IMR-90 (cell line): ENCODE measurements around the gene TAOK1. TPM values are rescaled to one million over a fixed set of nuclear protein-coding genes. Genes with fewer than 3 reads are reported as not detected.

Experiments
- ATAC-seq: fragments of 200-7000 bp; cut with Tn5 transposase; 2 replicates; pipeline ENCODE4 v1.9.1; 2020; ENCODE audit warnings: low read depth, mild to moderate bottlenecking, moderate library complexity
- BruUV-seq: library from RNA; stranded (reverse); fragments of 400-500 nt; replicated peaks from 2 replicates; lab custom pipeline; 2021; lab: Mats Ljungman, UMichigan
- CTCF ChIA-PET: fragments of 300-600 bp; formaldehyde crosslinking; extraction: SDS; loops from one replicate; lab custom pipeline; 2021; ENCODE audit warnings: antibody characterized with exemption; lab: Yijun Ruan, JAX
- POLR2A ChIA-PET: fragments of 300-600 bp; sonication (Branson Sonifier 250); formaldehyde crosslinking; loops from one replicate; lab custom pipeline; 2022; ENCODE audit warnings: antibody characterized with exemption; ENCODE audit not compliant: unreplicated experiment; lab: Charles Lee
- DNase-seq: peaks from one replicate; pipeline ENCODE4 v3.0.0; 2013
- H2AFZ ChIP-seq: replicated peaks from 2 replicates; pipeline ENCODE3; 2013; ENCODE audit warnings: low read length, mild to moderate bottlenecking; ENCODE audit not compliant: poor library complexity
- H2AK5ac ChIP-seq: 2 replicates; pipeline ENCODE4 v1.6.1; 2013; ENCODE audit warnings: low read depth, low read length, inconsistent platforms
- H2AK9ac ChIP-seq: replicated peaks from 2 replicates; pipeline ENCODE3; 2013; ENCODE audit warnings: mild to moderate bottlenecking, low read depth, low read length, moderate library complexity; ENCODE audit not compliant: poor library complexity
- H2BK120ac ChIP-seq: 2 replicates; pipeline ENCODE4 v1.6.1; 2013; ENCODE audit warnings: low read depth, low read length, inconsistent platforms
- H2BK15ac ChIP-seq: 3 replicates; pipeline ENCODE4 v1.6.1; 2013; ENCODE audit warnings: low read depth, low read length, inconsistent platforms
- H2BK20ac ChIP-seq: 2 replicates; pipeline ENCODE4 v1.6.1; 2013; ENCODE audit warnings: low read depth, mild to moderate bottlenecking, inconsistent platforms, low read length, moderate library complexity
- H2BK5ac ChIP-seq: 2 replicates; pipeline ENCODE4 v1.6.1; 2013; ENCODE audit warnings: mild to moderate bottlenecking, low read depth, low read length, inconsistent platforms; ENCODE audit not compliant: poor library complexity, severe bottlenecking
- H3K14ac ChIP-seq: replicated peaks from 2 replicates; pipeline ENCODE4 v1.6.1; 2013; ENCODE audit warnings: low read depth, low read length, inconsistent platforms
- H3K18ac ChIP-seq: 2 replicates; pipeline ENCODE4 v1.6.1; 2013; ENCODE audit warnings: low read depth, low read length, control low read depth
- H3K23ac ChIP-seq: 2 replicates; pipeline ENCODE4 v1.6.1; 2013; ENCODE audit warnings: low read depth, low read length, inconsistent platforms
- H3K27ac ChIP-seq: 2 replicates; pipeline ENCODE4 v1.5.1; 2013; ENCODE audit warnings: mild to moderate bottlenecking, control low read depth, low read length; ENCODE audit not compliant: insufficient read depth
- H3K27me3 ChIP-seq: 2 replicates; pipeline ENCODE4 v1.6.1; 2013; ENCODE audit warnings: low read length; ENCODE audit not compliant: control insufficient read depth, insufficient read depth
- H3K36me3 ChIP-seq: 2 replicates; pipeline ENCODE4 v1.6.1; 2013; ENCODE audit warnings: low read length, mixed read lengths; ENCODE audit not compliant: control insufficient read depth, insufficient read depth
- H3K4ac ChIP-seq: 2 replicates; pipeline ENCODE4 v1.6.1; 2013; ENCODE audit warnings: low read depth, low read length, inconsistent platforms
- H3K4me1 ChIP-seq: 2 replicates; pipeline ENCODE4 v1.6.1; 2013; ENCODE audit warnings: low read length, mixed read lengths; ENCODE audit not compliant: control insufficient read depth, insufficient read depth
- H3K4me2 ChIP-seq: 2 replicates; pipeline ENCODE4 v1.6.1; 2013; ENCODE audit warnings: low read depth, mild to moderate bottlenecking, control low read depth, low read length, moderate library complexity
- H3K4me3 ChIP-seq: 2 replicates; pipeline ENCODE4 v1.5.1; 2013; ENCODE audit warnings: low read depth, mild to moderate bottlenecking, control low read depth, low read length, moderate library complexity; ENCODE audit not compliant: insufficient read depth
- H3K56ac ChIP-seq: 2 replicates; pipeline ENCODE4 v1.6.1; 2013; ENCODE audit warnings: low read length, inconsistent platforms; ENCODE audit not compliant: insufficient read depth; ENCODE audit errors: extremely low read depth
- H3K79me1 ChIP-seq, 2 experiments: 2 replicates each; pipeline ENCODE4 v1.6.1; 2013; ENCODE audit warnings: low read length in 2 of 2, inconsistent platforms in 1 of 2, low read depth in 1 of 2
- H3K9ac ChIP-seq: 2 replicates; pipeline ENCODE4 v1.6.1; 2013; ENCODE audit warnings: low read depth, low read length, control low read depth
- H3K9me1 ChIP-seq: 2 replicates; pipeline ENCODE4 v1.6.1; 2013; ENCODE audit warnings: low read length, inconsistent platforms; ENCODE audit not compliant: insufficient read depth
- H3K9me3 ChIP-seq: 2 replicates; pipeline ENCODE4 v1.6.1; 2013; ENCODE audit warnings: low read length; ENCODE audit not compliant: control insufficient read depth, insufficient read depth
- H4K20me1 ChIP-seq: 2 replicates; pipeline ENCODE4 v1.6.1; 2013; ENCODE audit warnings: low read length, inconsistent platforms; ENCODE audit not compliant: insufficient read depth
- H4K5ac ChIP-seq: 2 replicates; pipeline ENCODE4 v1.6.1; 2013; ENCODE audit warnings: mild to moderate bottlenecking, low read depth, low read length, control low read depth
- H4K8ac ChIP-seq, 2 experiments: 2 replicates each; pipeline ENCODE4 v1.6.1; 2013; ENCODE audit warnings: low read depth in 2 of 2, low read length in 2 of 2, control low read depth in 1 of 2, inconsistent platforms in 1 of 2
- H4K91ac ChIP-seq: 2 replicates; pipeline ENCODE4 v1.6.1; 2013; ENCODE audit warnings: low read depth, low read length, inconsistent platforms; ENCODE audit not compliant: insufficient read depth
- BHLHE40 ChIP-seq: fragments of 150-350 bp; IDR thresholded peaks from 2 replicates; pipeline ENCODE4 v1.6.1; 2016; ENCODE audit warnings: mild to moderate bottlenecking, low read depth, low read length
- CEBPB ChIP-seq: IDR thresholded peaks from 2 replicates; pipeline ENCODE4 v1.6.1; 2012; ENCODE audit warnings: low read depth, low read length, improper control_type of control experiment
- CHD1 ChIP-seq: IDR thresholded peaks from 2 replicates; pipeline ENCODE4 v1.6.1; 2012; ENCODE audit warnings: low read depth, low read length, improper control_type of control experiment
- CTCF ChIP-seq: conservative IDR thresholded peaks from 2 replicates; pipeline ENCODE4 v1.5.1; 2012; ENCODE audit warnings: mild to moderate bottlenecking, low read depth, low read length, improper control_type of control experiment
- FOS ChIP-seq: fragments of 150-350 bp; IDR thresholded peaks from 2 replicates; pipeline ENCODE4 v1.6.1; 2016; ENCODE audit warnings: low read depth, low read length
- MAFK ChIP-seq: IDR thresholded peaks from 2 replicates; pipeline ENCODE4 v1.6.1; 2012; ENCODE audit warnings: low read depth, low read length, improper control_type of control experiment
- MAZ ChIP-seq: IDR thresholded peaks from 2 replicates; pipeline ENCODE4 v1.6.1; 2012; ENCODE audit warnings: low read depth, mild to moderate bottlenecking, low read length, improper control_type of control experiment, moderate library complexity, borderline replicate concordance
- MXI1 ChIP-seq: IDR thresholded peaks from 2 replicates; pipeline ENCODE4 v1.6.1; 2012; ENCODE audit warnings: low read depth, mild to moderate bottlenecking, low read length, moderate library complexity, borderline replicate concordance
- NFE2L2 ChIP-seq: fragments of 150-350 bp; IDR thresholded peaks from 2 replicates; pipeline ENCODE4 v1.6.1; 2016; ENCODE audit warnings: low read depth, mild to moderate bottlenecking, low read length
- POLR2A ChIP-seq: IDR thresholded peaks from 2 replicates; pipeline ENCODE4 v1.6.1; 2012; ENCODE audit warnings: mild to moderate bottlenecking, low read depth, low read length
- RAD21 ChIP-seq: IDR thresholded peaks from 2 replicates; pipeline ENCODE4 v1.6.1; 2012; ENCODE audit warnings: low read length, improper control_type of control experiment
- RCOR1 ChIP-seq: IDR thresholded peaks from 2 replicates; pipeline ENCODE4 v1.6.1; 2012; ENCODE audit warnings: mild to moderate bottlenecking, low read length, improper control_type of control experiment; ENCODE audit not compliant: insufficient replicate concordance
- RFX5 ChIP-seq: IDR thresholded peaks from 2 replicates; pipeline ENCODE4 v1.8.0; 2012; ENCODE audit warnings: low read depth, mild to moderate bottlenecking, low read length, moderate library complexity
- SMC3 ChIP-seq: fragments of 150-350 bp; IDR thresholded peaks from 2 replicates; pipeline ENCODE4 v1.6.1; 2016; ENCODE audit warnings: low read depth, mild to moderate bottlenecking, antibody characterized with exemption, low read length, moderate library complexity
- WGBS, 2 experiments: methylation state at CpG; one replicate each; pipeline versions ENCODE4 v1.1.5 to v1.1.7; 2013; ENCODE audit warnings: missing lambda C conversion rate in 2 of 2; ENCODE audit not compliant: insufficient read length in 1 of 2; ENCODE audit errors: extremely low coverage in 2 of 2; 5-methylcytosine and 5-hydroxymethylcytosine counted together
- dilution Hi-C: fragments of 300-500 bp; cut with HindIII; formaldehyde crosslinking; loops from one replicate; pipeline ENCODE4 v1.14.3; 2018; ENCODE audit warnings: low sequenced_read_pairs; ENCODE audit not compliant: unreplicated experiment
- in situ Hi-C: fragments of 300-500 bp; cut with MboI; formaldehyde crosslinking; loops from 3 replicates; pipeline ENCODE4 v1.14.3; 2019; ENCODE audit warnings: low sequenced_read_pairs, inconsistent platforms, mixed read lengths
- intact Hi-C: fragments of 100-400 bp; cut with micrococcal nuclease; formaldehyde crosslinking; loops from 2 replicates; pipeline ENCODE4 v1.10.0; 2022
- polyA plus RNA-seq, 3 experiments: library from polyadenylated mRNA; depleted of rRNA; stranded (reverse); fragments of >200 nt; gene quantifications; 2 replicates each; pipeline ENCODE4 v1.2.3, GENCODE V29; 2012; ENCODE audit warnings: low replicate concordance in 1 of 3
- total RNA-seq: library from RNA; depleted of rRNA; stranded (reverse); fragments of >200 nt; gene quantifications from 2 replicates; pipeline ENCODE4 v1.2.3, GENCODE V29; 2012
- TF ChIP-seq, protein P1 (sequence below): fragments of 150-350 bp; IDR thresholded peaks from 2 replicates; pipeline ENCODE4 v1.6.1; 2017; ENCODE audit warnings: mild to moderate bottlenecking, antibody characterized with exemption, low read length, low read depth
- TF ChIP-seq, protein P2 (sequence below): fragments of 150-350 bp; IDR thresholded peaks from 2 replicates; pipeline ENCODE4 v1.6.1; 2016; ENCODE audit warnings: low read depth, mild to moderate bottlenecking, low read length, moderate library complexity, borderline replicate concordance

The TAOK1 gene
- total and polyA plus RNA-seq, 2 of the 4 experiments (the other 2 are of a cell fraction) = 9.8 to 91.8 TPM

DNA sequence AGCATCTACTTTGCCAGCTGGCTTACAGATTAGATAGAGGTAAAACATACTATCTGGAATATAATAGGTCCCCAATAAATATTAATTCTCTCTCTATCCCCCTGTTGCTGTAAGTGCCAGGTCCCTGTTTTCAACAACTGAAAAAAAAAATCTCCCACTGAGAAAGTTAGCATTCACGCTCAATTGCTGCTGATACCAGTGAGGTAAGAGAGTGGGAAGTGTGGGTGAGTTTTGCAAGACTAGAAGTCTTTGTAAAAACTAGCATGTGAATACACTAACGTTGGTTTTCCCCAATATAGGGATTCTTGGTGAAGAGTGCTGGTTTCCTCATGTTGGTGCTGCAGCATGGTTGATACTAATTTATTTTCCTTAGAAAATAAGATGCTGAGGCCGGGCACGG is 11.7 kb upstream of the TAOK1 start:
- Histone ChIP-seq H3K27me3 (no peaks in the 10 kb centered on the region), H3K36me3 (no peaks in the 10 kb centered on the region), H2AFZ (no peak overlapping the region), H2AK5ac (no peak overlapping the region), H4K91ac (no peak overlapping the region), H4K5ac (no peak overlapping the region), H2AK9ac (no peak overlapping the region), H3K9me3 (no peaks in the 10 kb centered on the region), H3K4me1 (peaks cover 5% of the 10 kb centered on the region; the same call in 1 of the 2 replicates), H3K79me1 (no peaks in the 10 kb centered on the region), H2BK5ac (no peak overlapping the region), H3K14ac (no peak overlapping the region), H3K4ac (no peak overlapping the region), H3K9me1 (no peaks in the 10 kb centered on the region), H2BK15ac (no peak overlapping the region), H3K18ac (no peak overlapping the region), H3K4me2 (no peak overlapping the region), H4K20me1 (no peaks in the 10 kb centered on the region), H3K9ac (no peak overlapping the region), H2BK20ac (no peak overlapping the region), H3K23ac (no peak overlapping the region), H3K4me3 (no peak overlapping the region), H3K27ac (no peak overlapping the region), H3K56ac (no peak overlapping the region), H4K8ac (no peak overlapping the region), H2BK120ac (no peak overlapping the region)
- BruUV-seq = no TSS peak
- no peak for ATAC-seq
- ChIA-PET CTCF (interaction anchor here (0.7 kb wide), 1 partner anchor 242 kb away, joined by 6 read pairs; no protein-coding TSS in a partner anchor), POLR2A (no interaction called here)
- TF ChIP-seq NFE2L2 (no peak), MAFK (no peak), CEBPB (no peak), FOS (no peak), CHD1 (no peak), MXI1 (no peak), SMC3 (no peak), RCOR1 (no peak), BHLHE40 (no peak), POLR2A (no peak), RAD21 (no peak), CTCF (no peak), RFX5 (no peak), MAZ (no peak)
- TF ChIP-seq, protein P1, sequence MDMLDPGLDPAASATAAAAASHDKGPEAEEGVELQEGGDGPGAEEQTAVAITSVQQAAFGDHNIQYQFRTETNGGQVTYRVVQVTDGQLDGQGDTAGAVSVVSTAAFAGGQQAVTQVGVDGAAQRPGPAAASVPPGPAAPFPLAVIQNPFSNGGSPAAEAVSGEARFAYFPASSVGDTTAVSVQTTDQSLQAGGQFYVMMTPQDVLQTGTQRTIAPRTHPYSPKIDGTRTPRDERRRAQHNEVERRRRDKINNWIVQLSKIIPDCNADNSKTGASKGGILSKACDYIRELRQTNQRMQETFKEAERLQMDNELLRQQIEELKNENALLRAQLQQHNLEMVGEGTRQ = no peak
- TF ChIP-seq, protein P2, sequence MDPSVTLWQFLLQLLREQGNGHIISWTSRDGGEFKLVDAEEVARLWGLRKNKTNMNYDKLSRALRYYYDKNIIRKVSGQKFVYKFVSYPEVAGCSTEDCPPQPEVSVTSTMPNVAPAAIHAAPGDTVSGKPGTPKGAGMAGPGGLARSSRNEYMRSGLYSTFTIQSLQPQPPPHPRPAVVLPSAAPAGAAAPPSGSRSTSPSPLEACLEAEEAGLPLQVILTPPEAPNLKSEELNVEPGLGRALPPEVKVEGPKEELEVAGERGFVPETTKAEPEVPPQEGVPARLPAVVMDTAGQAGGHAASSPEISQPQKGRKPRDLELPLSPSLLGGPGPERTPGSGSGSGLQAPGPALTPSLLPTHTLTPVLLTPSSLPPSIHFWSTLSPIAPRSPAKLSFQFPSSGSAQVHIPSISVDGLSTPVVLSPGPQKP = no peak
- dilution Hi-C loops = no loop called here
- in situ Hi-C loops = no loop called here
- intact Hi-C loops = loop anchor here (10.0 kb wide), 1 partner anchor 126 kb away; no protein-coding TSS in a partner anchor
- WGBS, 2 experiments = no CpG with 5 or more reads among the region's 4 CpGs
- DNase-seq = no peak
